Mucosa of rectum (tissue), 2 donors: ENCODE measurements around the gene ATL2.

Experiments used
- H3K27ac ChIP-seq, 2 donors: one replicate each; pipeline ENCODE4 v1.7.0; 2013; ENCODE audit warnings: inconsistent platforms in 2 of 2, low read depth in 2 of 2, low read length in 2 of 2
- H3K27me3 ChIP-seq, 2 donors: one replicate each; pipeline ENCODE4 v1.7.0; 2013; ENCODE audit warnings: low read length in 2 of 2; ENCODE audit not compliant: control insufficient read depth in 2 of 2, insufficient read depth in 2 of 2
- H3K36me3 ChIP-seq, 2 donors: one replicate each; pipeline ENCODE4 v1.7.0; 2013; ENCODE audit warnings: low read length in 2 of 2; ENCODE audit not compliant: control insufficient read depth in 2 of 2, insufficient read depth in 2 of 2
- H3K4me1 ChIP-seq, 2 donors: one replicate each; pipeline ENCODE4 v1.7.0; 2013; ENCODE audit warnings: low read length in 2 of 2, mild to moderate bottlenecking in 1 of 2; ENCODE audit not compliant: control insufficient read depth in 2 of 2, insufficient read depth in 2 of 2
- H3K4me3 ChIP-seq, 2 donors: one replicate each; pipeline ENCODE4 v1.7.0; 2013; ENCODE audit warnings: low read length in 2 of 2
- H3K9ac ChIP-seq, 2 donors: one replicate each; pipeline ENCODE4 v1.7.0; 2013; ENCODE audit warnings: low read length in 2 of 2, low read depth in 1 of 2, mild to moderate bottlenecking in 1 of 2
- H3K9me3 ChIP-seq, 2 donors: one replicate each; pipeline ENCODE4 v1.7.0; 2013; ENCODE audit warnings: low read length in 2 of 2; ENCODE audit not compliant: control insufficient read depth in 2 of 2
- donor health status: healthy.
- donor health status: Normal muscosa, but diverticular disease.

ATL2 gene

GRCh38 chr2:38375696-38376345 lies 1.3 kb downstream of the ATL2 start:
- H3K4me1 ChIP-seq = peaks cover 6 to 10% of the 10 kb centered on the region in 2 donors
- H3K36me3 ChIP-seq = no peaks in the 10 kb centered on the region
- no peaks in the 10 kb centered on the region for H3K27me3 ChIP-seq
- peak overlapping the region; percentile 97 to 98 for H3K27ac ChIP-seq
- peak overlapping the region; percentile 84 to 94 for H3K4me3 ChIP-seq
- peak overlapping the region; percentile 91 to 97 for H3K9ac ChIP-seq
- H3K9me3 ChIP-seq = no peaks in the 10 kb centered on the region

- Histone ChIP-seq H3K9ac (peak overlapping the region in 1 of 2 donors; percentile 97), H3K27me3 (no peaks in the 10 kb centered on the region), H3K9me3 (no peaks in the 10 kb centered on the region), H3K27ac (no peak overlapping the region), H3K36me3 (no peaks in the 10 kb centered on the region), H3K4me1 (peaks cover 6 to 10% of the 10 kb centered on the region in 2 donors), H3K4me3 (peak overlapping the region; percentile 84 to 94)
Measured at GRCh38 chr2:38374984-38375383, 2.1 kb downstream of the ATL2 start.

- H3K36me3 ChIP-seq = no peaks in the 10 kb centered on the region
- H3K4me1 ChIP-seq = peaks cover 6 to 10% of the 10 kb centered on the region in 2 donors
- H3K9me3 ChIP-seq = no peaks in the 10 kb centered on the region
- H3K4me3 ChIP-seq = no peak overlapping the region
- no peaks in the 10 kb centered on the region for H3K27me3 ChIP-seq
- no peak overlapping the region for H3K9ac ChIP-seq
- no peak overlapping the region for H3K27ac ChIP-seq
Measured at GRCh38 chr2:38371235-38371634, 5.8 kb downstream of the ATL2 start.

GRCh38 chr2:38370664-38371063 lies 6.4 kb downstream of the ATL2 start:
- Histone ChIP-seq H3K27ac (no peak overlapping the region), H3K4me1 (peaks cover 6 to 10% of the 10 kb centered on the region in 2 donors), H3K4me3 (no peak overlapping the region), H3K9ac (no peak overlapping the region), H3K9me3 (no peaks in the 10 kb centered on the region), H3K36me3 (no peaks in the 10 kb centered on the region), H3K27me3 (no peaks in the 10 kb centered on the region)

GRCh38 chr2:38362232-38362631 lies 14.8 kb downstream of the ATL2 start:
- Histone ChIP-seq H3K27ac (no peak overlapping the region), H3K27me3 (no peaks in the 10 kb centered on the region), H3K36me3 (no peaks in the 10 kb centered on the region), H3K9ac (no peak overlapping the region), H3K4me3 (no peak overlapping the region), H3K4me1 (no peaks in the 10 kb centered on the region), H3K9me3 (no peaks in the 10 kb centered on the region)

- Histone ChIP-seq H3K27ac (no peak overlapping the region), H3K9me3 (no peaks in the 10 kb centered on the region), H3K27me3 (no peaks in the 10 kb centered on the region), H3K4me1 (no peaks in the 10 kb centered on the region), H3K36me3 (no peaks in the 10 kb centered on the region), H3K9ac (no peak overlapping the region), H3K4me3 (no peak overlapping the region)
Measured at GRCh38 chr2:38360177-38360576, 16.9 kb downstream of the ATL2 start.

- H3K4me1 ChIP-seq = no peaks in the 10 kb centered on the region
- no peaks in the 10 kb centered on the region for H3K27me3 ChIP-seq
- H3K4me3 ChIP-seq = no peak overlapping the region
- no peak overlapping the region for H3K9ac ChIP-seq
- H3K36me3 ChIP-seq = peaks cover 0 to 3% of the 10 kb centered on the region in 2 donors
- H3K27ac ChIP-seq = no peak overlapping the region
- H3K9me3 ChIP-seq = no peaks in the 10 kb centered on the region
Measured at GRCh38 chr2:38353402-38353801, 23.7 kb downstream of the ATL2 start.

GRCh38 chr2:38352336-38352735 lies 24.7 kb downstream of the ATL2 start:
- Histone ChIP-seq H3K4me1 (no peaks in the 10 kb centered on the region), H3K4me3 (no peak overlapping the region), H3K9me3 (no peaks in the 10 kb centered on the region), H3K9ac (no peak overlapping the region), H3K27me3 (no peaks in the 10 kb centered on the region), H3K27ac (no peak overlapping the region), H3K36me3 (peaks cover 0 to 3% of the 10 kb centered on the region in 2 donors)

- no peak overlapping the region for H3K4me3 ChIP-seq
- no peaks in the 10 kb centered on the region for H3K27me3 ChIP-seq
- no peak overlapping the region for H3K9ac ChIP-seq
- no peaks in the 10 kb centered on the region for H3K4me1 ChIP-seq
- no peak overlapping the region for H3K27ac ChIP-seq
- H3K9me3 ChIP-seq = no peaks in the 10 kb centered on the region
- H3K36me3 ChIP-seq = peaks cover 18 to 27% of the 10 kb centered on the region in 2 donors
Measured at GRCh38 chr2:38345323-38346038, 31.6 kb downstream of the ATL2 start.

- Histone ChIP-seq H3K4me3 (no peak overlapping the region), H3K27ac (no peak overlapping the region), H3K4me1 (no peaks in the 10 kb centered on the region), H3K36me3 (peaks cover 18 to 27% of the 10 kb centered on the region in 2 donors), H3K27me3 (no peaks in the 10 kb centered on the region), H3K9me3 (no peaks in the 10 kb centered on the region), H3K9ac (no peak overlapping the region)
Measured at GRCh38 chr2:38344813-38345212, 32.3 kb downstream of the ATL2 start.
